H1 (cell line): Measurements from ENCODE around the gene DBNDD2. TPM values are rescaled to one million over a fixed set of nuclear protein-coding genes. Genes with fewer than 3 reads are reported as not detected.

Source experiments
- CTCF ChIA-PET: fragments of 300-600 bp; sonication (Branson Sonifier 250); formaldehyde crosslinking; loops from one replicate; lab custom pipeline; 2021; ENCODE audit not compliant: partially characterized antibody; lab: Charles Lee
- POLR2A ChIA-PET: fragments of 300-600 bp; sonication (Branson Sonifier 250); formaldehyde crosslinking; loops from one replicate; lab custom pipeline; 2021; ENCODE audit warnings: inconsistent platforms; ENCODE audit not compliant: partially characterized antibody; lab: Charles Lee
- DNase-seq, 2 experiments: peaks; one replicate each; pipeline versions ENCODE4 v3.0.0 to v3.0.0-alpha.2; 2010 to 2022; ENCODE audit warnings: low spot score in 2 of 2, low read depth in 1 of 2, mixed read lengths in 1 of 2
- FAIRE-seq: peaks from 2 replicates; lab custom pipeline; 2011; peaks lifted over from hg19 to GRCh38; lab: Jason Lieb, UNC
- H2AFZ ChIP-seq: 2 replicates; pipeline ENCODE4 v1.8.1; 2012; ENCODE audit warnings: low read length, inconsistent platforms
- H2AK5ac ChIP-seq: 2 replicates; pipeline ENCODE4 v1.6.1; 2013; ENCODE audit warnings: low read depth, low read length
- H2BK120ac ChIP-seq: replicated peaks from 2 replicates; pipeline ENCODE3; 2013; ENCODE audit warnings: low read depth, low read length, inconsistent platforms
- H2BK12ac ChIP-seq: 2 replicates; pipeline ENCODE4 v1.6.1; 2013; ENCODE audit warnings: low read depth, low read length
- H2BK15ac ChIP-seq: 2 replicates; pipeline ENCODE4 v1.6.1; 2013; ENCODE audit warnings: low read length
- H2BK20ac ChIP-seq: 2 replicates; pipeline ENCODE4 v1.6.1; 2013; ENCODE audit warnings: low read length
- H2BK5ac ChIP-seq: 2 replicates; pipeline ENCODE4 v1.6.1; 2013; ENCODE audit warnings: low read depth, low read length
- H3K14ac ChIP-seq: 2 replicates; pipeline ENCODE4 v1.6.1; 2013; ENCODE audit warnings: inconsistent platforms; ENCODE audit not compliant: insufficient read length
- H3K18ac ChIP-seq: 2 replicates; pipeline ENCODE4 v1.6.1; 2013; ENCODE audit warnings: low read length; ENCODE audit errors: extremely low read depth
- H3K23ac ChIP-seq: 2 replicates; pipeline ENCODE4 v1.6.1; 2013; ENCODE audit warnings: inconsistent platforms; ENCODE audit not compliant: insufficient read length
- H3K23me2 ChIP-seq: 2 replicates; pipeline ENCODE4 v1.6.1; 2013; ENCODE audit warnings: low read depth, low read length
- H3K27ac ChIP-seq: 2 replicates; pipeline ENCODE4 v1.6.1; 2011; ENCODE audit warnings: low read depth, low read length, inconsistent platforms
- H3K27me3 ChIP-seq, 4 experiments: replicated peaks in 1 of 4; 1 replicate in 1 of 4; 2 replicates in 3 of 4; pipeline versions ENCODE4 v1.6.1 to v1.8.1; 2011 to 2013; ENCODE audit warnings: low read length in 3 of 4, mild to moderate bottlenecking in 3 of 4, inconsistent platforms in 2 of 4, mixed read lengths in 2 of 4, moderate library complexity in 1 of 4; ENCODE audit not compliant: control insufficient read depth in 3 of 4, insufficient read depth in 3 of 4; ENCODE audit errors: extremely low read depth in 1 of 4
- H3K36me3 ChIP-seq, 4 experiments: 2 replicates each; pipeline versions ENCODE4 v1.6.1 to v1.8.1; 2011 to 2013; ENCODE audit warnings: mild to moderate bottlenecking in 4 of 4, low read length in 3 of 4, moderate library complexity in 2 of 4, control low read depth in 1 of 4, inconsistent platforms in 1 of 4; ENCODE audit not compliant: insufficient read depth in 4 of 4, control insufficient read depth in 2 of 4
- H3K4ac ChIP-seq: replicated peaks from 2 replicates; pipeline ENCODE3; 2013; ENCODE audit warnings: low read length, low read depth, mixed read lengths, inconsistent platforms; ENCODE audit not compliant: insufficient read length
- H3K4me1 ChIP-seq, 4 experiments: replicated peaks in 1 of 4; 1 replicate in 1 of 4; 2 replicates in 3 of 4; pipeline versions ENCODE4 v1.6.1 to v1.8.1; 2011 to 2013; ENCODE audit warnings: low read length in 3 of 4, inconsistent platforms in 2 of 4, mixed read lengths in 1 of 4; ENCODE audit not compliant: insufficient read depth in 4 of 4, control insufficient read depth in 3 of 4
- H3K4me2 ChIP-seq, 2 experiments: 2 replicates each; pipeline versions ENCODE4 v1.6.1 to v1.8.1; 2011 to 2013; ENCODE audit warnings: low read depth in 2 of 2, low read length in 2 of 2, control low read depth in 1 of 2, inconsistent platforms in 1 of 2, mild to moderate bottlenecking in 1 of 2; ENCODE audit not compliant: insufficient read depth in 1 of 2
- H3K4me3 ChIP-seq, 4 experiments: fragments of 200-600, 300-600 bp in 1 of 4; sonication (generic), shearing (Covaris generic), sonication (Bioruptor Twin) in 1 of 4; 2 replicates each; pipeline versions ENCODE4 v1.5.1 to v1.8.1; 2011 to 2016; ENCODE audit warnings: low read length in 4 of 4, low read depth in 3 of 4, control low read depth in 2 of 4, inconsistent platforms in 2 of 4, mild to moderate bottlenecking in 2 of 4, mixed read lengths in 1 of 4, moderate library complexity in 1 of 4; ENCODE audit not compliant: insufficient read depth in 2 of 4; ENCODE audit errors: extremely low read depth in 1 of 4
- H3K56ac ChIP-seq: replicated peaks from 2 replicates; pipeline ENCODE3; 2013; ENCODE audit warnings: low read depth, mild to moderate bottlenecking, mixed read lengths, low read length, inconsistent platforms; ENCODE audit not compliant: insufficient read length
- H3K79me1 ChIP-seq: 2 replicates; pipeline ENCODE4 v1.6.1; 2013; ENCODE audit warnings: low read depth, low read length, control low read depth
- H3K79me2 ChIP-seq, 2 experiments: 2 replicates each; pipeline versions ENCODE4 v1.6.1 to v1.8.1; 2012 to 2013; ENCODE audit warnings: low read length in 2 of 2, mild to moderate bottlenecking in 2 of 2, inconsistent platforms in 1 of 2; ENCODE audit not compliant: insufficient read depth in 2 of 2, control insufficient read depth in 1 of 2
- H3K9ac ChIP-seq, 4 experiments: replicated peaks in 1 of 4; 1 replicate in 1 of 4; 2 replicates in 3 of 4; pipeline versions ENCODE4 v1.6.1 to v1.8.1; 2011 to 2013; ENCODE audit warnings: low read depth in 3 of 4, low read length in 3 of 4, control low read depth in 2 of 4, mild to moderate bottlenecking in 2 of 4, moderate library complexity in 2 of 4, inconsistent platforms in 1 of 4; ENCODE audit errors: extremely low read depth in 1 of 4
- H3K9me3 ChIP-seq, 2 experiments: 2 replicates each; pipeline versions ENCODE4 v1.6.1 to v1.8.1; 2012 to 2013; ENCODE audit warnings: mild to moderate bottlenecking in 2 of 2, moderate library complexity in 2 of 2, control low read depth in 1 of 2, inconsistent platforms in 1 of 2, low read depth in 1 of 2, low read length in 1 of 2, mixed read lengths in 1 of 2; ENCODE audit not compliant: insufficient read depth in 2 of 2
- H4K20me1 ChIP-seq, 2 experiments: replicated peaks in 1 of 2; 2 replicates each; pipeline versions ENCODE3 to v1.8.1; 2011 to 2013; ENCODE audit warnings: inconsistent platforms in 2 of 2, low read length in 2 of 2, mild to moderate bottlenecking in 1 of 2; ENCODE audit not compliant: insufficient read depth in 2 of 2, control insufficient read depth in 1 of 2
- H4K5ac ChIP-seq: 2 replicates; pipeline ENCODE4 v1.6.1; 2013; ENCODE audit warnings: low read length, low read depth, mixed read lengths, inconsistent platforms; ENCODE audit not compliant: insufficient read length
- H4K8ac ChIP-seq: 2 replicates; pipeline ENCODE4 v1.8.0; 2013; ENCODE audit warnings: mild to moderate bottlenecking, moderate library complexity, low read length, inconsistent platforms; ENCODE audit not compliant: insufficient read depth; ENCODE audit errors: extremely low read depth
- H4K91ac ChIP-seq: replicated peaks from 2 replicates; pipeline ENCODE3; 2013; ENCODE audit warnings: low read length, mixed read lengths, inconsistent platforms; ENCODE audit not compliant: insufficient read length
- KDM1A ChIP-seq: fragments of 200-600, 300-600 bp; sonication (generic); IDR thresholded peaks from 2 replicates; pipeline ENCODE4 v1.7.1; 2016; ENCODE audit warnings: mild to moderate bottlenecking, low read length, borderline replicate concordance
- RBBP5 ChIP-seq: IDR thresholded peaks from 2 replicates; pipeline ENCODE4 v1.7.1; 2012; ENCODE audit warnings: low read depth, mild to moderate bottlenecking, inconsistent platforms, low read length, moderate library complexity, borderline replicate concordance
- ZNF274 ChIP-seq: IDR thresholded peaks from 2 replicates; pipeline ENCODE4 v1.7.0; 2012; ENCODE audit warnings: low read length, borderline replicate concordance; ENCODE audit errors: extremely low read depth
- WGBS, 2 experiments: shearing (Covaris generic) in 1 of 2; methylation state at CpG; one replicate each; pipeline versions ENCODE4 v1.1.6 to v1.1.7; 2013 to 2015; ENCODE audit warnings: low lambda C conversion rate in 2 of 2, mixed read lengths in 2 of 2, inconsistent platforms in 1 of 2, low coverage in 1 of 2, missing lambda C conversion rate in 1 of 2; ENCODE audit not compliant: insufficient replicate concordance in 2 of 2, insufficient coverage in 1 of 2, insufficient read length in 1 of 2; ENCODE audit errors: extremely low coverage in 1 of 2, missing lambda C conversion rate in 1 of 2; 5-methylcytosine and 5-hydroxymethylcytosine counted together
- polyA plus RNA-seq, 7 experiments: library from polyadenylated mRNA; depleted of rRNA in 3 of 7; stranded (reverse) in 5 of 7; unstranded in 2 of 7; fragments of >200 nt in 5 of 7; fragments of 200-250 nt in 2 of 7; gene quantifications; 1 replicate in 5 of 7; 2 replicates in 1 of 7; 4 replicates in 1 of 7; pipeline versions ENCODE4 v1.2.1 to v1.2.3, GENCODE V29; 2011 to 2013; ENCODE audit warnings: missing spikeins in 2 of 7, mixed read lengths in 2 of 7
- total RNA-seq: library from RNA; stranded (reverse); fragmentation: NEBNext Ultra II Directional; extraction: Animal tissue kit (Norgen Biotek cat#: 25700); gene quantifications from 2 replicates; pipeline ENCODE4 v1.2.1, GENCODE V29; 2021

Gene DBNDD2
- total and polyA plus RNA-seq, 2 of the 8 experiments (the other 6 are each of a cell fraction or from before 2014, with no cell fraction given) = 55.8 to 96.3 TPM

- H4K8ac ChIP-seq = no peak overlapping the region
- no peak overlapping the region for H2AFZ ChIP-seq
- H3K14ac ChIP-seq = no peak overlapping the region
- no peak overlapping the region for H2BK120ac ChIP-seq
- ChIA-PET CTCF (interaction anchor here (0.6 to 2.8 kb wide), 4 partner anchors 18 to 72 kb away, joined by 3 to 25 read pairs (median 4); no protein-coding TSS in a partner anchor), POLR2A (no interaction called here)
- no peaks in the 10 kb centered on the region for H3K36me3 ChIP-seq
- no peak overlapping the region for H3K9ac ChIP-seq
- no peak overlapping the region for H2AK5ac ChIP-seq
- H4K5ac ChIP-seq = no peak overlapping the region
- WGBS, 2 experiments = 87% methylated on average over 2 of the region's 2 CpGs; no CpG with 5 or more reads in 1 of the 2 experiments
- no peaks in the 10 kb centered on the region for H3K23me2 ChIP-seq
- no peak overlapping the region for H2BK15ac ChIP-seq
- H3K4me1 ChIP-seq = no peaks in the 10 kb centered on the region
- H3K56ac ChIP-seq = no peak overlapping the region
- H3K4ac ChIP-seq = no peak overlapping the region
- H2BK20ac ChIP-seq = no peak overlapping the region
- no peaks in the 10 kb centered on the region for H3K27me3 ChIP-seq
- no peaks in the 10 kb centered on the region for H3K9me3 ChIP-seq
- no peak overlapping the region for H3K27ac ChIP-seq
- H3K79me2 ChIP-seq = no peaks in the 10 kb centered on the region
- no peaks in the 10 kb centered on the region for H3K79me1 ChIP-seq
- H2BK12ac ChIP-seq = no peak overlapping the region
- no peak overlapping the region for H4K91ac ChIP-seq
- H4K20me1 ChIP-seq = no peaks in the 10 kb centered on the region
- H3K23ac ChIP-seq = no peak overlapping the region
- H3K18ac ChIP-seq = no peak overlapping the region
- no peak overlapping the region for H2BK5ac ChIP-seq
- DNase-seq (no peak), FAIRE-seq (no peak)
- no peak overlapping the region for H3K4me3 ChIP-seq
- no peak overlapping the region for H3K4me2 ChIP-seq
- TF ChIP-seq ZNF274 = no peak
- no peak for TF ChIP-seq RBBP5
- TF ChIP-seq KDM1A = no peak
These were observed 17.2 kb upstream of the DBNDD2 start for GRCh38 chr20:45390931-45391330.
